ENCODE results near the gene C12orf43.
A peak's percentile ranks its signal among the peaks of the same experiment; 100 is the strongest.

Gene C12orf43

DNA sequence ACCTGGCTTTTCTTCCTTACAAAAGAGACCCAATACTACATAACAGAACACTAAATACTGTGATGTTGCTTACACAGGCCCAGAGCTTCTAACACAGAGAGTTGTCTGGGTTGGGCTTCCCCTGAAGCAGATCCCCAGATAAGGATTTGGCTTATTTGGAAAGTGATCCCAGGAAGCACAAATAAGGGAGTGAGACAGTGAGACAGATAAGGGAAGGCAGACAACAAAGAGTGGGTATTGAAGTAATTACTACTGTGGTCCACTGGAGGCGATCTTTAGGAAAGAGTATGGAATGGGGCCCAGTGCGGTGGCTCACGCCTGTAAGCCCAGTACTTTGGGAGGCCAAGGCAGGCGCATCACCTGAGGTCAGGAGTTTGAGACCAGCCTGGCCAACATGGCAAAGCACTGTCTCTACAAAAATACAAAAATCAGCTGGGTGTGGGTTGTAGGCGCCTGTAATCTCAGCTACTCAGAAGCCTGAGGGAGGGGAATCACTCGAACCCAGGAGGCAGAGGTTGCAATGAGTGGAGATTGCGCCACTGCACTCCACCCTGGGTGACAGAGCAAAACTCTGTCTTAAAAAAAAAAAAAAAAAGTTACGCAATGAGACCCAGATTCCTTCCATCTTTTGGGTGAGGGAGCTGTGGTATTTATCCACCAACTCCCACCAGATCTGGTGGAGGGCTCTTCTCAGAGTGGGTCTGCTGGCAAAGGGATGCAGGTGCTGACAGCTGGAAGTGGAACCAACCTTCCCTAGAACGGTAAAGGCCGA, 10.2 kb upstream of the C12orf43 start:
- Histone ChIP-seq H3K4me2 (ENCODE audit: low read length) (no peak overlapping the region), H3K27me3 (ENCODE audit: control insufficient read depth, low read length) (peaks cover 13% of the 10 kb centered on the region), H3K9me3 (ENCODE audit: control insufficient read depth, insufficient read depth, low read length) (no peaks in the 10 kb centered on the region), H3K9me2 (replicated peaks; ENCODE audit: control insufficient read depth, low read length) (no peaks in the 10 kb centered on the region), H3K4me3 (ENCODE audit: low read length) (no peak overlapping the region), H3K79me2 (ENCODE audit: control insufficient read depth, low read length) (no peaks in the 10 kb centered on the region), H3K27ac (ENCODE audit: low read depth, low read length) (no peak overlapping the region), H3F3A (ENCODE audit: control insufficient read depth, insufficient read depth) (no peaks in the 10 kb centered on the region), H4K20me1 (ENCODE audit: control insufficient read depth, insufficient read depth, low read depth, low read length) (no peaks in the 10 kb centered on the region), H3K4me1 (ENCODE audit: control insufficient read depth, low read length) (no peaks in the 10 kb centered on the region), H3K36me3 (ENCODE audit: control insufficient read depth, low read length) (no peaks in the 10 kb centered on the region)
- TF ChIP-seq EZH2phosphoT487 (IDR thresholded peaks at IDR 0.05; ENCODE audit: borderline replicate concordance, low read length), result no peak
- TF ChIP-seq, protein P1, sequence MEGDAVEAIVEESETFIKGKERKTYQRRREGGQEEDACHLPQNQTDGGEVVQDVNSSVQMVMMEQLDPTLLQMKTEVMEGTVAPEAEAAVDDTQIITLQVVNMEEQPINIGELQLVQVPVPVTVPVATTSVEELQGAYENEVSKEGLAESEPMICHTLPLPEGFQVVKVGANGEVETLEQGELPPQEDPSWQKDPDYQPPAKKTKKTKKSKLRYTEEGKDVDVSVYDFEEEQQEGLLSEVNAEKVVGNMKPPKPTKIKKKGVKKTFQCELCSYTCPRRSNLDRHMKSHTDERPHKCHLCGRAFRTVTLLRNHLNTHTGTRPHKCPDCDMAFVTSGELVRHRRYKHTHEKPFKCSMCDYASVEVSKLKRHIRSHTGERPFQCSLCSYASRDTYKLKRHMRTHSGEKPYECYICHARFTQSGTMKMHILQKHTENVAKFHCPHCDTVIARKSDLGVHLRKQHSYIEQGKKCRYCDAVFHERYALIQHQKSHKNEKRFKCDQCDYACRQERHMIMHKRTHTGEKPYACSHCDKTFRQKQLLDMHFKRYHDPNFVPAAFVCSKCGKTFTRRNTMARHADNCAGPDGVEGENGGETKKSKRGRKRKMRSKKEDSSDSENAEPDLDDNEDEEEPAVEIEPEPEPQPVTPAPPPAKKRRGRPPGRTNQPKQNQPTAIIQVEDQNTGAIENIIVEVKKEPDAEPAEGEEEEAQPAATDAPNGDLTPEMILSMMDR (IDR thresholded peaks at IDR 0.05; ENCODE audit: low read depth, low read length, poor library complexity, severe bottlenecking), result peak; percentile 41

DNA sequence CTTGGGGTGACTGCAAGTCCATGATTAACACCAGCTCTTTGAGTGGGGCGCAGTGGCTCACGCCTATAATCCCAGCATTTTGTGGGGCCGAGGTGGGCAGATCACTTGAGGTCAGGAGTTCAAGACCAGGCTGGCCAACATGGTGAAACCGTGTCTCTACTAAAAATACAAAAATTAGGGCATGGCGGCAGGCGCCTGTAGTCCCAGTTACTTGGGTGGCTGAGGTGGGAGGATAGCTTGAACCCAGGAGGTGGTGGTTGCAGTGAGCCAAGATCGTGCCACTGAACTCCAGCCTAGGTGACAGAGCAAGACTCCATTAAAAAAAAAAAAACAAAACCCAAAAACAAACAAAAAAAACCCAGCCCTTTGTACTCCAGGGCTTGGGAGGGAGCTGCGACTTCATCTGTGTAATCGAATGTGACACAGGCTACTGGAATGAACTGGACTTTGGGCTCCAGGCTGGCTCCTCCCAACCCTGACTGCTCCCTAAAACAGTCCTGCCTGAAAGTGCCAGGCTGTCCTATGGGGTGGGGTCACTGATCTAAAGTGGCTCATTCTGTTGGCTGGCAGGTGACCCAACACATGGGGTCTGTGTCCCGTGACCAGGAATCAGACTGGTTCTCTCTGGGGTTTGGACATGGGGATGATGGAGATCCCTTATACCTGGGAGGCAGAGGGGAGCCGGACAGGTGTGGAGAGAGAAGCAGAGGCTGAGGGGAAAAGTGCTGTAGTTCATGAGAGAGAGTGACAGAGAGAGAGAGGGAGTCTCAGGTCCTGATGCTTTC, 9.3 kb upstream of the C12orf43 start:
- no peaks in the 10 kb centered on the region for H3K79me2 ChIP-seq (ENCODE audit: control insufficient read depth, low read length)
- H3K27me3 ChIP-seq (ENCODE audit: control insufficient read depth, low read length), result peaks cover 13% of the 10 kb centered on the region
- no peaks in the 10 kb centered on the region for H3K36me3 ChIP-seq (ENCODE audit: control insufficient read depth, low read length)
- H4K20me1 ChIP-seq (ENCODE audit: control insufficient read depth, insufficient read depth, low read depth, low read length), result no peaks in the 10 kb centered on the region
- H3K4me1 ChIP-seq (ENCODE audit: control insufficient read depth, low read length), result no peaks in the 10 kb centered on the region
- H3K4me2 ChIP-seq (ENCODE audit: low read length), result no peak overlapping the region
- H3K9me3 ChIP-seq (ENCODE audit: control insufficient read depth, insufficient read depth, low read length), result no peaks in the 10 kb centered on the region
- no peaks in the 10 kb centered on the region for H3F3A ChIP-seq (ENCODE audit: control insufficient read depth, insufficient read depth)
- no peak overlapping the region for H3K4me3 ChIP-seq (ENCODE audit: low read length)
- H3K27ac ChIP-seq (ENCODE audit: low read depth, low read length), result no peak overlapping the region
- TF ChIP-seq, protein P1 (IDR thresholded peaks at IDR 0.05; ENCODE audit: low read depth, low read length, poor library complexity, severe bottlenecking), result no peak
- TF ChIP-seq EZH2phosphoT487 (IDR thresholded peaks at IDR 0.05; ENCODE audit: borderline replicate concordance, low read length), result no peak
- H3K9me2 ChIP-seq (replicated peaks; ENCODE audit: control insufficient read depth, low read length), result no peaks in the 10 kb centered on the region

DNA sequence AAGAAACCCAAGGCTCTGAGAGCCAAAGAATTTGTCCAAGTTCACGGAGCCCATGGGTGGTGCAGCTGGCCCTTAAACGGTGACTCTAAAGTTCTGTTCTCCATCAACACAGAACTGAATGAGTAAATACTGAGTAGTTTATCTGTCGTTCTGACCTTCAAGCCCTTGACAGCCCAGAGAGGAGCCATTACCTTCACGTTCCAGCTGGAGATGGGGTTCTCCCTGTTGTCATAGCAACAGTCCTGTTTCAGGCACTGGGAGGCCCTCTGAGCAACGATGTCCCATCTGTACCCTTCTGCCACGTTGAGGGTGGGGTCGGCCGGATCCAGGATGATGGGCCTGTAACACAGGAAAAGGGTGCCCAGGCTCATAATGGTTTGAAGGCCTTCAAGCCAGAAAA, 7.5 kb upstream of the C12orf43 start:
- Histone ChIP-seq H3K4me3 (ENCODE audit: low read length) (no peak overlapping the region), H3K27ac (ENCODE audit: low read depth, low read length) (no peak overlapping the region), H3K4me2 (ENCODE audit: low read length) (no peak overlapping the region), H3K79me2 (ENCODE audit: control insufficient read depth, low read length) (no peaks in the 10 kb centered on the region), H4K20me1 (ENCODE audit: control insufficient read depth, insufficient read depth, low read depth, low read length) (no peaks in the 10 kb centered on the region), H3K36me3 (ENCODE audit: control insufficient read depth, low read length) (no peaks in the 10 kb centered on the region), H3K27me3 (ENCODE audit: control insufficient read depth, low read length) (peaks cover 13% of the 10 kb centered on the region), H3K9me2 (replicated peaks; ENCODE audit: control insufficient read depth, low read length) (no peaks in the 10 kb centered on the region), H3F3A (ENCODE audit: control insufficient read depth, insufficient read depth) (no peaks in the 10 kb centered on the region), H3K9me3 (ENCODE audit: control insufficient read depth, insufficient read depth, low read length) (no peaks in the 10 kb centered on the region), H3K4me1 (ENCODE audit: control insufficient read depth, low read length) (no peaks in the 10 kb centered on the region)
- TF ChIP-seq EZH2phosphoT487 (IDR thresholded peaks at IDR 0.05; ENCODE audit: borderline replicate concordance, low read length), result no peak
- TF ChIP-seq, protein P1 (IDR thresholded peaks at IDR 0.05; ENCODE audit: low read depth, low read length, poor library complexity, severe bottlenecking), result no peak

Measured in DOHH2 (cell line).